GM12801 (cell line): ENCODE data around the gene BCAS3.

Experiments
- TF ChIP-seq, protein P1 (sequence below): IDR thresholded peaks from one replicate; pipeline ENCODE4 v1.5.1; 2011; ENCODE audit warnings: control low read depth; ENCODE audit not compliant: insufficient read length; ENCODE audit errors: extremely low read depth

Gene BCAS3

DNA sequence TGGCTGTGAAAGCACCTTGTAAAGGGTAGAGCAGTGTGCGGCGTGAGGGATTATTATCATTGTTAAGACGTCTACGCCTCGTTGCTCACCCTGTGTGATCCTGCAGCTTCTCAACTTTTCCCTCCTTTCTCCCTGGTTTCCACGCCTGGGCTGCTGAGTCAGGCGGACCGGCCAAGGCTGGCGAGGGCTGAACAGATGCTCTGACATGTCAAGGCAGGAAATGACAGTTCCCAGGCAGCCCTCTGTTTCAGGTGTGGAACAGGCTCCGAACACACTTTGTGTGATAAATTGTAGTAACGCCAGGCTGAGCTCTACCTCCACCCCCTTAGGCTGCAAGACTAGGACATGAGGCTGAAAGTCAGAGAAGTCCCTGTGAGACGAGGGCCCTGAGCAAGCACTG, 676.0 kb downstream of the BCAS3 start:
- TF ChIP-seq, protein P1, sequence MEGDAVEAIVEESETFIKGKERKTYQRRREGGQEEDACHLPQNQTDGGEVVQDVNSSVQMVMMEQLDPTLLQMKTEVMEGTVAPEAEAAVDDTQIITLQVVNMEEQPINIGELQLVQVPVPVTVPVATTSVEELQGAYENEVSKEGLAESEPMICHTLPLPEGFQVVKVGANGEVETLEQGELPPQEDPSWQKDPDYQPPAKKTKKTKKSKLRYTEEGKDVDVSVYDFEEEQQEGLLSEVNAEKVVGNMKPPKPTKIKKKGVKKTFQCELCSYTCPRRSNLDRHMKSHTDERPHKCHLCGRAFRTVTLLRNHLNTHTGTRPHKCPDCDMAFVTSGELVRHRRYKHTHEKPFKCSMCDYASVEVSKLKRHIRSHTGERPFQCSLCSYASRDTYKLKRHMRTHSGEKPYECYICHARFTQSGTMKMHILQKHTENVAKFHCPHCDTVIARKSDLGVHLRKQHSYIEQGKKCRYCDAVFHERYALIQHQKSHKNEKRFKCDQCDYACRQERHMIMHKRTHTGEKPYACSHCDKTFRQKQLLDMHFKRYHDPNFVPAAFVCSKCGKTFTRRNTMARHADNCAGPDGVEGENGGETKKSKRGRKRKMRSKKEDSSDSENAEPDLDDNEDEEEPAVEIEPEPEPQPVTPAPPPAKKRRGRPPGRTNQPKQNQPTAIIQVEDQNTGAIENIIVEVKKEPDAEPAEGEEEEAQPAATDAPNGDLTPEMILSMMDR, result no peak

DNA sequence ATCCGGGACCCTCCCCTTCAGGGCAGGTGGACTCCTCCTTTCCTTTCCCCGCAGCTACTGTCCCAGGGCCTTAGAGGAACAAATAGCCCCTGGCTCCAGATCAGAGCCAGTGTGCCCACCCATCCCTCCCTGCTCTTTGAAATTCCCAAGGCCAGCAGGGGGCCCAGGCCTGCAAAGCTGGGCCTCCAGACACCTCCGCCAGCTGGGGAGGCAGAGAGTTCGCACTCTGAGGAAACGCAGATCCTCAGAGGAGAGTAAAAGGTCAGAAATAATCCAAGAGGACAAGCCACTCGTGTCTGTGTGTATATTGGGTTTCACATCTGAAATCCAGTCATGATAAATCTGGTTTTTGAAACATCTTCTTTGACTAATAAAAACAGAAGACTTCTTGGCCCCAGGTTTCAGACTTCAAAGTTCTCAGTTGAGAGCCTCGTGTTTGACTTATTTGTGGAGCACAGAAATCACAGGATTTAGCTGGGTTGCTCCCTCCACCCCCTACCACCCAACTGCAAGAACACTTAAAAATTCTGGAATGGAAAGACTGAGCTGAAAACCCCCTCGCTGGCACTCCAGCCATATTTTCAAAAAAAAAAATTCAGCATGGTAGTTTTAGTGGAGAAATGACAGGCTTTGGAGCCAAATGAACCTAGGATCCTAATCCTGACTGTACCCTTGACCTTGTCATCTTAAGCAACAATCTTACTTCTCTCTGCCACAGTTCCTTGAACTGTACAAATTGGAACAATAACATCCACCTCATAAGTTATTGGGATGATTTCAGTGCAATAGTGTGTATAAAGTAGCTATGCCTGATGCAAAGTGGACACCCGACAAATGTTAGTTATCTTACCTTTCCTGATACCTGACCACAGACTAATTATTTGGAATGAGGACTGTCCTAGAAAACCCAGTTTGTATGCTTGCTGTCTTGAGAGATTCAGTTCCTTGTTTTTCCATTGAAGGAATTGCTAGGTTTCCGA, 677.5 kb downstream of the BCAS3 start:
- TF ChIP-seq, protein P1, result no peak

DNA sequence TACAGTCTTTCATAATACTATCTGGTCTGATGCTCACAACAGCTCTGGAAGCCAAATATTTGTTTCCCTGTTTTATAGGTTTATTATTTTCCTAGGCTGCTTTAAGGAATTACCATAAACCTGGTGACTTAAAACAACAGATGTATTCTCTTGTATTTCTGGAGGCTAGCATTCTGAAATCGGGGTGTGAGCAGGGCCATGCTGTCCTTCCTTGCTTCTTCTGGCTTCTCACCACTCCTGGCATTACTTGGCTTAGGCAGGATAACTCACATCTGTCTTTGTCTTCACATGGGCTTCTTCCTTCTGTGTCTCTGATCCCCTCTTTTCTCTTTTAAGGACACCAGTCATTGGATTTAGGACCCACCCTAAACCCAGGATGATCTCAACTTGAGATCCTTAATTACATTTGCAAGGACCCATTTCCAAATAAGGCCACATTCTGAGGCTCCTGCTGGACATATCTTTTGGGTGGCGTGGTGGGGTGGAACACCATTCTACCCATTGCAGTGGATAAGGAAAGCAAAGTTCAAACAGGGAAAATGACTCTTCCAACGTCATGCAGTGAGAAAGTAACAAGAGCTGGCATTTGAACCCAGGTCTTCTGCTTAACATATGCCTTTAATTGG, 682.8 kb downstream of the BCAS3 start:
- TF ChIP-seq, protein P1, result no peak

DNA sequence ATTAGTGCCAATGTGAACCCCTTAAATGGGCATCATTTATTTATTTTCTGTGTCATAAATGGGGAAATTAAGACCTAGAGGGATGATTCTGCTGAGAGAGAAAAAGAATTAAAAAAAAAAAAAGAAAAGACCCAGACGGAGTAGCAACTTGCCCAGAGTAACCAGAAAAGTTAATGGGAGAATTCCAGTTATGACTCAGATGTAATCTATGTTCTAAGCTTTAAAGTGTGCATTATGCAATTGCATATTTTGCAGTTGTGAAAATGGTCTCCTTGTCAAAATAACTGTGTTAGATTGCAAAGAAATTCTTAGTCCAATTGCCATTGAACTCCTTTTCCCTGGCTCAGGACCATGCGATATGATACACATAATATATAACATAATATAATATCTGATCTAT, 683.4 kb downstream of the BCAS3 start:
- TF ChIP-seq, protein P1, result no peak

DNA sequence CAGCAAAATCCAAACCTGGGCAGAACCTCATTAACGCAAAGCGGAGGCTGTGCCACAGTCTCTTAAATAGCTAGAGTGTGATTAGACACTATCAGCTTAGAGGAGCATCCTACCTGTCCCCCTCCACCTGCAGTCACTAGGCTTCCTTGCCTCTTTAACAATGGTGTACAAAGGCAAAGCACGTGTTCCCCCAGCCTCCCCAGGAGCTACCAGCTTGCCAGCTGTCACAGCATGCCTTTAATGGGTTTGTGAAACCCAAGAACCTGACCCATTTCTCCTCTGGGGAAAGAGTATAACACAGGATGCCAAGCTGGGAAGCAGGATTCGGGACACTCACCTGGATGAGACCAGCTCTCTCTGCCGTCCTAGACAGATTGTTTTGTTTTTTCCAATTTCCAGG, 684.7 kb downstream of the BCAS3 start:
- TF ChIP-seq, protein P1, result no peak

DNA sequence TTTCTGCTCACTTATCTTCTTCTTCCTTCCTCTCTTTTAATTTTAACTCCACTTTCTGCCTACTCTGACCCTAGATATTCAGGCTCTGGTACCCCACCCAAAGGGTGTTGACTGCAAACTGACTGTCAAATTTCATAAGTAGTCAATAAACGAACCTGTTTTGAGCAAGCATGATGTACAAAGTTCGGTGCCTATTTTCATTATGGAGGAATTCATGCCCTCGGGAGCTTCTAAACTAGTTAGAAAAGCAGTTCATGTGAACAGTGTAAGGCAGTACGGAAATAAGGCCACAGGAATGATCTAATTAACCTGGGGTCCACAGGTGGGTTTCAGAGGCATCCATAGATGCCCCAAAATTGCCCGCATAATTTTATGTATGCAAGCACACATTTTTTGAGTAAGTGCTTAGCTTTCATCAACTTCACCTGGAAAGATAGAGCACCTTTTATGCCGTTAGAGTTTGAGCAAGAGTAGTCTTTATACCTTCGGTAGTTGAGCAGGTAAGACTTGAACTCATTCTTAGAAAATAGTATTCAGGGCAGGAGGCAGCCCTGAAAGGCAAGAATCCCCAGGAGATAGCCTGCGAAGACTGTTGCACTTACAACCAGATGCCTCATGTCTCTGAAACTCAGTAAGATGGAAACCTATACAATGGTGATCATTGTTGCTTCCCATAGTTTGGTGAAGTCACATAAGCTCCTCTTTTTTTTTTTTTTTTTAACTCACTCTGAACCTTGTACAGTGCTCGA, 685.4 kb downstream of the BCAS3 start:
- TF ChIP-seq, protein P1, result no peak
